Hematopoietic multipotent progenitor cell (in vitro differentiated cells): ENCODE measurements around the gene AIFM2. TPM values are rescaled to one million over a fixed set of nuclear protein-coding genes. Genes with fewer than 3 reads are reported as not detected.
A peak's percentile ranks its signal among the peaks of the same experiment; 100 is the strongest.
"Not testable (repeated sequence)": the region's sequence is repeated elsewhere in the genome, so short reads cannot be mapped to it uniquely, and the experiment has no call there.

Experiments used
- DNase-seq, 3 donors: peaks; one replicate each; pipeline ENCODE4 v3.0.0-alpha.2; 2011 to 2015; ENCODE audit warnings: low read depth in 2 of 3, low spot score in 2 of 3
- total RNA-seq: library from RNA; depleted of rRNA; stranded (reverse); fragments of >200 nt; gene quantifications from one replicate; pipeline ENCODE4 v1.2.3, GENCODE V29; 2012

Gene AIFM2
- total RNA-seq, 1 donor = 1.1 TPM

GRCh38 chr10:70123817-70124216, 8.8 kb downstream of the AIFM2 start:
- no peak for DNase-seq

- DNase-seq = not testable (repeated sequence)
Measured at GRCh38 chr10:70123166-70123565, 9.5 kb downstream of the AIFM2 start.

- DNase-seq = peak in 1 of 3 donors; percentile 70
Measured at GRCh38 chr10:70122742-70123141, 9.9 kb downstream of the AIFM2 start.

GRCh38 chr10:70121281-70121949, 11.2 kb downstream of the AIFM2 start:
- no peak for DNase-seq

- no peak for DNase-seq
Measured at GRCh38 chr10:70120417-70120816, 12.2 kb downstream of the AIFM2 start.

- no peak for DNase-seq
Measured at GRCh38 chr10:70119623-70120022, 13.0 kb downstream of the AIFM2 start.

GRCh38 chr10:70119197-70119596, 13.4 kb downstream of the AIFM2 start:
- no peak for DNase-seq

- DNase-seq = no peak
Measured at GRCh38 chr10:70118196-70118595, 14.4 kb downstream of the AIFM2 start.

- no peak for DNase-seq
Measured at GRCh38 chr10:70117646-70118045, 15.0 kb downstream of the AIFM2 start.

- peak in 2 of 3 donors; percentile 45 to 57 for DNase-seq
Measured at GRCh38 chr10:70115948-70116682, 16.5 kb downstream of the AIFM2 start.

- no peak for DNase-seq
Measured at GRCh38 chr10:70114902-70115301, 17.7 kb downstream of the AIFM2 start.

- no peak for DNase-seq
Measured at GRCh38 chr10:70112071-70112470, 20.6 kb downstream of the AIFM2 start.

- DNase-seq = no peak
Measured at GRCh38 chr10:70111496-70111895, 21.1 kb downstream of the AIFM2 start.

- DNase-seq = no peak
Measured at GRCh38 chr10:70109064-70109729, 23.4 kb downstream of the AIFM2 start.

- DNase-seq = no peak
Measured at GRCh38 chr10:70106958-70107791, 25.4 kb downstream of the AIFM2 start.

GRCh38 chr10:70101668-70102067, 31.0 kb downstream of the AIFM2 start:
- no peak for DNase-seq

- not testable (repeated sequence) for DNase-seq
Measured at GRCh38 chr10:70101068-70101562, 31.5 kb downstream of the AIFM2 start.

GRCh38 chr10:70098271-70098670, 34.4 kb downstream of the AIFM2 start:
- DNase-seq = no peak

- DNase-seq = no peak
Measured at GRCh38 chr10:70097459-70097858, 35.2 kb downstream of the AIFM2 start.

- DNase-seq = no peak
Measured at GRCh38 chr10:70096705-70097420, 35.8 kb downstream of the AIFM2 start.
